Mucosa of rectum (tissue), 2 donors: ENCODE measurements around the gene THRA.
A peak's percentile ranks its signal among the peaks of the same experiment; 100 is the strongest.

ENCODE experiments used
- H3K27ac ChIP-seq, 2 donors: one replicate each; pipeline ENCODE4 v1.7.0; 2013; ENCODE audit warnings: inconsistent platforms in 2 of 2, low read depth in 2 of 2, low read length in 2 of 2
- H3K27me3 ChIP-seq, 2 donors: one replicate each; pipeline ENCODE4 v1.7.0; 2013; ENCODE audit warnings: low read length in 2 of 2; ENCODE audit not compliant: control insufficient read depth in 2 of 2, insufficient read depth in 2 of 2
- H3K36me3 ChIP-seq, 2 donors: one replicate each; pipeline ENCODE4 v1.7.0; 2013; ENCODE audit warnings: low read length in 2 of 2; ENCODE audit not compliant: control insufficient read depth in 2 of 2, insufficient read depth in 2 of 2
- H3K4me1 ChIP-seq, 2 donors: one replicate each; pipeline ENCODE4 v1.7.0; 2013; ENCODE audit warnings: low read length in 2 of 2, mild to moderate bottlenecking in 1 of 2; ENCODE audit not compliant: control insufficient read depth in 2 of 2, insufficient read depth in 2 of 2
- H3K4me3 ChIP-seq, 2 donors: one replicate each; pipeline ENCODE4 v1.7.0; 2013; ENCODE audit warnings: low read length in 2 of 2
- H3K9ac ChIP-seq, 2 donors: one replicate each; pipeline ENCODE4 v1.7.0; 2013; ENCODE audit warnings: low read length in 2 of 2, low read depth in 1 of 2, mild to moderate bottlenecking in 1 of 2
- H3K9me3 ChIP-seq, 2 donors: one replicate each; pipeline ENCODE4 v1.7.0; 2013; ENCODE audit warnings: low read length in 2 of 2; ENCODE audit not compliant: control insufficient read depth in 2 of 2
- donor health status: healthy.
- donor health status: Normal muscosa, but diverticular disease.

THRA gene

DNA sequence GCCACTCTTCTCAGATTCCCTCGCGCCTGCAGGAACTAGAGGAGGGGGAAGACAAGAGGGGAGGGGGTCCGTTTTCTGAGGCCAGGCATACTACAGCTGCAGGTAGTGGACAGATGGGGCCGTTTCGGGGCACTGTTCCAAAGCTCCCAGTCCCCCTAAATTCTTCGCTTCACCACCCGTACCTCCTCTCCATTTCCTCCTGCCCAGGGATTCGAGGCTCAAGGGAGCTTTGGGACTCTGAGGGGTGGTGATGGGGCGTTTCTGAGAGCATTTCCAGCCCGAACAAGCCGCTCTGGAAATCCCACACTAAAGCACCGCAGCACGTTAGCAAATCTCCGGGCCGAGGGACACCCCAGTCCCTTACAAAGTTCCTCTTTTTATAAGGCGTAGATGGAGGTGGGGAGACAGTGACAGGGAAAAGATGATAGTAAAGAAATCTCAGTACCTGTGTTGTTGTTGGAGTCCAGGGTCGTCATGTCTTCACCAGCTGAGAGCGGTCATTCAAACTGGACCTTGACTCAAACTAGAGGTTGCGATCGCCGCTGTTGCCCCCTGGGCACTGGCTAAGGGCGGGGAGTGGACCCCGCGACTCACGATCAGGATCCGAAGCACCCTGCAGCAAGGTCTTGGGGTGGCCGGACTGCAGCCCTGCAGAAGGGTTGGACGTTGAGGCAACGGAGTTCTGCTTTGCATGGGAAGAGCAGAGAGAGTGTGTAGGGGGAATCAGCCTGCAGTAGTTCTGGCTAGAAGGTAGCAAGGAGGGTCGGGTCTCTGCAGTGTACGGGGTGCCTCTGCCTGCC, 37.1 kb downstream of the THRA start:
- Histone ChIP-seq H3K9ac (peak overlapping the region; percentile 76 to 95), H3K4me1 (peaks cover 79 to 83% of the 10 kb centered on the region in 2 donors), H3K36me3 (peaks cover 22 to 23% of the 10 kb centered on the region in 2 donors), H3K27ac (peak overlapping the region; percentile 90 to 97), H3K4me3 (peak overlapping the region; percentile 79 to 98), H3K27me3 (no peaks in the 10 kb centered on the region), H3K9me3 (no peaks in the 10 kb centered on the region)

DNA sequence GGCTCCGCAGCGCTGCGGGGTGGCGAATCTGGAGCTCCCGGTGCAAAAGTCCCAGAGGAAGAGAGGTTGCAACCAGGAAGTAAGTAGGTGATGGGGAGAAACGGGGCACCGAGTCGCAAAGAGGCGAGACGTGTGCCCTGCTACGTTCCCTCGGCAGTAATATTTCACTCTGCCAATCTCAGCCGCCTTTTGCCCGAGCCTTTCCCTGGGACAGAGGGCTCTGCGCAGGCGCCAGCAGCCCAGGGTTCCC, 37.6 kb downstream of the THRA start, which contains the start of gene NR1D1:
TSS of gene NR1D1 (minus strand) at position 171 of the 250 bp plus-strand sequence. CDS start 495 bp downstream, outside the sequence.
- Histone ChIP-seq H3K9me3 (no peaks in the 10 kb centered on the region), H3K36me3 (peaks cover 18 to 19% of the 10 kb centered on the region in 2 donors), H3K27me3 (no peaks in the 10 kb centered on the region), H3K9ac (peak within 1 kb of the TSS; percentile 76 to 95), H3K4me1 (peaks cover 80 to 86% of the 10 kb centered on the region in 2 donors), H3K27ac (peak within 1 kb of the TSS; percentile 90 to 97), H3K4me3 (peak within 1 kb of the TSS; percentile 79 to 98)

DNA sequence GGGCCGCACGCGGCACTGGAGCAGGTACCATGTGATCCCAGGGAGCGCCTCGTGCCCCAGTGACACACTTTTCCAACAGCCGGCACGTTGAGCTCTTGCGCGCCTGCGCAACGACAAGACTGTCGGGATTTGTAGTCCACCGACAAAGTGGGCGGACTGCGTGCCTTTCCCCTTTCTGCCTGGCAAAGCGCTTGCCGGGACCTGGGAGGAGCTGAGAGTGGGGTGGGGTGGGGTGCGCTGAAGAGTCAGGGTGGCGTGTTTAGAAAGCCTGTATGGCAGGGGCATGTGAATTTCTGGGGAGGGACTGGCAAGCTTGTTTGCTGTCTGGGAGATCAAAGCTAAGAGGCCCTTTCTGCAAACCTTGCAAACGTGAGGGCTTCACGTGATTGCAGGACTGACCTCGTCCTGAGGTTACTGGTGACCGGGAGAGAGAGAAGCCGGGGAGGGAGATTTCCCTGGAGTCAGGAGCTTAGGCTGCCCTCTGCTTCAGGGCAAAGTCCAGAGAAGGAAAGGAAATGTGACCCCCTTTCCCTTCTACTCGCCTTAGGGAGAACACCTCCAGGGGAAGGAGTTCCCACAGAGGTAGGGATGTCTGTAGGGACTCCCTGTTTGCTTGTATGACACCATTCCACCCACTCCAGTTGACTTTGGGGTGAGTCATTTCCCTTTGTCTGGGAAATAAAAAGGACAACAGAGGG, 38.1 kb downstream of the THRA start:
- no peaks in the 10 kb centered on the region for H3K9me3 ChIP-seq
- H3K9ac ChIP-seq, result peak overlapping the region; percentile 76 to 95
- peaks cover 15 to 16% of the 10 kb centered on the region in 2 donors for H3K36me3 ChIP-seq
- H3K4me1 ChIP-seq, result peaks cover 81 to 86% of the 10 kb centered on the region in 2 donors
- H3K4me3 ChIP-seq, result peak overlapping the region; percentile 79 to 98
- H3K27ac ChIP-seq, result peak overlapping the region; percentile 90 to 97
- no peaks in the 10 kb centered on the region for H3K27me3 ChIP-seq

DNA sequence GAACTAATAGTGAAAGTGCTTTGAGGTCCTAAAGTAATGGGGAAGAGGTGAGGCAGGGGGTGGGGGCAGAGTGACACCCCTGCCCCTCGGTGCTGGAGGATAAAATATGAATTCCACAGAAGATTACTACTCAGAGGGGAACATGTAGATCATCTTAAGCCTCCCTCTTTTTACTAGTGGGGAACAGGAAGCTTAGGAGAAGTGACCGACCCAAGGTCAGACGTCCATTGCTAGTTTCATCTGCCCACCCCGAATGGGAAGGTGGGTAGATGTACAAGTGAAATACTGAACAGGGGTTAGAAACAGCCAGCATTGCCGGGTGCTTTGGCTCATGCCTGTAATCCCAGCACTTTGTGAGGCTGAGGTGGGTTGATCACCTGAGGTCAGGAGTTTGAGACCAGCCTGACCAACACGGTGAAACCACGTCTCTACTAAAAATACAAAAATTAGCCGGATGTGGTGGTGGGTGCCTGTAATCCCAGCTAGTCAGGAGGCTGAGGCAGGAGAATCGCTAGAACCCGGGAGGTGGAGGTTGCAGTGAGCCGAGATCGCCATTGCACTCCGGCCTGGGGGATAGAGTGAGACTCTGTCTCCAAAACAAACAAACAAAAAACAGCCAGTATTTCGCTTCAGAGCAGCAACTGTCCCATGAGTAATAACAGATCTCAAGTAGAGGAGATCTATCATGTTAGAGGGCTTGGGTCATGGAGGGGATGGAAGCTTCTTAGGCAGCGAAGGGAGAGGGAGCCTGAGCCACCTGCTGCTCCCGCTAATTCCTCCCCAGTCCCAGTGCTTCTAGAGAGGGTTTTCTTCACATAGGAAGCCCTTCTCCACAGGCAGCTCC, 38.8 kb downstream of the THRA start:
- Histone ChIP-seq H3K9ac (peak overlapping the region; percentile 63 to 76), H3K9me3 (no peaks in the 10 kb centered on the region), H3K4me3 (peak overlapping the region; percentile 79 to 98), H3K4me1 (peaks cover 85 to 86% of the 10 kb centered on the region in 2 donors), H3K36me3 (peaks cover 8 to 9% of the 10 kb centered on the region in 2 donors), H3K27ac (peak overlapping the region; percentile 90 to 97), H3K27me3 (no peaks in the 10 kb centered on the region)

DNA sequence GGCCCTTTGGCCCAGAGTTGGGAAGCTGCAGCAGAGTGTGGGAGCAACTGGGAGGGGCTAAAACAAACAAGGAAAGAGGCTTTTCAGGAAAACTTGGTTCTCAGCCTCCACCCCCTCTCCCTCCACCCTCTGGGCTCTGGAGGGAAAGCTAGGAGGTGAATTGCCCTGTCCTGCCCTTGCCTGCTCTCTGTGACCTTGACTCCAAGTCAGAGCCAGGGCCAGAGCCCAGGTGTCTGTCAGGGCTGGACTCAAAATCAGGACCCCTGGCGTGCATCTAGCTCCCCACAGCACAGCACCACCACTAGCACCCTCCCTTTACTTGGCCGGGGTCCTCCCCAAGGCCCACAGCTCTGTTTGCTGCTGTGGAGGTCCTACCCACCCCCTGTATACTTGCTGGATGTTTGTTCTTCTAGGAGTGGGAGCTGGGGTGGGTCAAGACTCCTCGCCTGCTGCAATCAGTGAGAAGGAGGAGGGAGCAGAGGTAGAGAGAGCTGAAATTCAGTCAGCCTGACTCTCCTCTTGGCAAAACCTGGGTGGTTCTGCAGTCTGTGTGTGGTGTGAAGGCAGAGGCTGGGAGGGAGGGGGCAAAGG, 40.4 kb downstream of the THRA start:
- Histone ChIP-seq H3K4me3 (peak overlapping the region; percentile 1 to 8), H3K9ac (peak overlapping the region; percentile 45 to 68), H3K36me3 (no peaks in the 10 kb centered on the region), H3K27ac (peak overlapping the region; percentile 82 to 92), H3K4me1 (peaks cover 82% of the 10 kb centered on the region in 2 donors), H3K9me3 (no peaks in the 10 kb centered on the region), H3K27me3 (no peaks in the 10 kb centered on the region)

DNA sequence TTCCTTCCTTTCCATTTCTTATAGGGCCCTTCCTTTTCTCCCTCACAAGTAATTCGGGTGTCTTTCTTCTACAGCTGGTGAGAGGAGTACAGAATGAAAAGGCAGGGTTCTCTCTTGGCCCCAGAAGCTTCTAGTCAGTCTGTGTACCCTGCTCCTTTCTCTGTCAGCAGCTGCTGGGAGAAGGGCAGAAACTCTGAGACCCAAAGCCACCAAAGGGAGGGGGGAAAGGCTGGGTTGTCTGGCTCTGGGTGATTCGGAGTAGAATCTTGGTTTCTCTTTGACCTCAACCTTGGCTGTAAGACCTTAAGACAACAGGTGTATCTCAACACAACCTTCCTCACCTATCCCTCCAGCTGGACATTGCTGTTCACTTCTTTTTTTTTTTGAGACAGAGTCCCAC, 40.9 kb downstream of the THRA start:
- H3K4me3 ChIP-seq, result peak overlapping the region in 1 of 2 donors; percentile 8
- H3K4me1 ChIP-seq, result peaks cover 80 to 81% of the 10 kb centered on the region in 2 donors
- H3K9ac ChIP-seq, result peak overlapping the region; percentile 45 to 68

DNA sequence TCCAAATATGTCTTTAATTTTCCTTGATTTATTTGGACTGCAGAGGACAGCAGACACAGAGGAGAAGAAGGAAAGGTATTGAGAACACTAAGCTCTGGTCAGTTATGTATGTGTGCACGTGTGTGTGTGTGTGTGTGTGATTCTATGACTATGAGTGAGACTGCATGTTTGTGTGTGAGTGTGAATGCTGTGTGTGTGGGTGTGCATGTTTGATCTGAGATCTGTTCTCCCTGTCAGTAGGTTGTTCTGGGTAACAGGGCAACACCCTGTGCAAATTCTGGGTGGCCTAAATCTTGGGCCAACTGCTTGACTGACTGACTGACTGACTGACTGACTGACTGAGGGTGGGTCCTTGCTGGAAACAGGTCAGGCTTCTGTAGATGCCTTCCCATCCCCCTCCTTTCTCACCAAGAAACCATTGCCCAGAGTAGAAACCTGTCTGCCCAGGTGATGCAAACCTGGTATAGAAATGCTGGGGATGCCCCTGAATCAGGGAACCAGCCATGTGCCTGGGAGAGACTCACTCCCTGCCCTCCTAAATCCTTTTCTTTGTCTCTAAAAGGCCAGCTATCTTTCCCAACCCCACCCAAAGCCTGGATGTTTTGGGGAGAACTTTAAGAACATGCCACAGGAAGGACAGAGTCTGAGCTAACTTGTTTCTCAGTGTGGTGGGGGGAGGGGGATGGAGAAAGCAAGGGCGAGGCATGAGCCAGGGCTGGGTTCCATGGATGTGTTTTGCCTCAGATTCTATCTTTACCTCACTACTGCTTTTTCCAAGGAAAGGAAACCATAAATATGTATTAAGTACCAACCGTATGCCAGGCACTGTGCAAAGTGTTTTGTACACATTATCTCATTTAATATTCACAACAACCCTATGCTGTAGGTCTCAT, 42.1 kb downstream of the THRA start:
- H3K36me3 ChIP-seq, result no peaks in the 10 kb centered on the region
- H3K9ac ChIP-seq, result peak overlapping the region; percentile 22 to 41
- no peaks in the 10 kb centered on the region for H3K9me3 ChIP-seq
- peak overlapping the region; percentile 30 to 92 for H3K27ac ChIP-seq
- H3K27me3 ChIP-seq, result no peaks in the 10 kb centered on the region
- peaks cover 78 to 84% of the 10 kb centered on the region in 2 donors for H3K4me1 ChIP-seq
- peak overlapping the region in 1 of 2 donors; percentile 4 for H3K4me3 ChIP-seq

More for the DNA sequence above, 40.9 kb downstream of the THRA start:
- H3K9me3 ChIP-seq, result no peaks in the 10 kb centered on the region
- no peaks in the 10 kb centered on the region for H3K27me3 ChIP-seq
- peak overlapping the region; percentile 82 to 92 for H3K27ac ChIP-seq
- H3K36me3 ChIP-seq, result no peaks in the 10 kb centered on the region

DNA sequence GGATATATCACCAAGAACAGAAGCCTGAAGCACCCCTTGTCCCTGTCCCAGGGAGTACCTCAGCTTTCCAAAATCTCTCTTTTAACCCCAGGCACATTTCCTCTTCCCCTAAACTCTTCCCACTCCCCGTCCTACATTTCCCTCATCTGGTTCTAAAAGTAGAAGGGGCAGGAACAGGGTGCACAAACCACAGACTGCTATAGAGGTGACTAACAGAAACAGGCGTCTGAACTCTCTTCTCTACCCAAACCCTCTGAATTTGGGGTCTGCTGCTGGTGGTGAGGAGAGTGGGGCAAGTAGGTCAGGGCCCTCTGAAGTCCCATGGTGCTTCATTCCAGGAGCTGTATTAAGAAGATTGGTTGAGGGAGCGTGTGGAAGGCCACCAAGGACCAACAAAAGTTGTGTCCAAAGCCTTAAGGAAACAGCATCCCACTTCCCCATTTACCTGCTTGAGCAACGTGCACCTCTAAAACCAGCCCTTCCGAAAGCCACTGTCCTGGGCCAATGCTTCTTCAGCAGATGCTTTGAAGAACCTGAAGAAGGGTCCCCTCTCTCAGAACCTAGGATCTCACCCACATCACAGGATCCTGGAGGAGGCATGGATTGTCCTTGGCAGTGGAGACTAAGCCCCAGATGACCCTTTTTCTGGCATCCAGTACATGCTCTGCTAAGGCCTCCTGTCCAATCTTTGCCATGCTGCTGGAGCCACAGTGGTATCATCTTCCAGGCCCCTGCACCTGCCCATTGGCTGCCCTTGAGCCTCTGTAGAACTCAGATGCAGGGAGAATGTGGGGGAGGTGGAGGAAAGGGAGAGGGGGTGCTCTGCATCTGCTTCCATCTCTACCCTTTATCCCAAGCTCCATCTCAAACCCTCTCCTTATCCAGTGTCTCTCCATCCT, 43.3 kb downstream of the THRA start:
- peaks cover 80 to 85% of the 10 kb centered on the region in 2 donors for H3K4me1 ChIP-seq
- H3K9me3 ChIP-seq, result no peaks in the 10 kb centered on the region
- H3K27ac ChIP-seq, result peak overlapping the region; percentile 70 to 92
- peak overlapping the region in 1 of 2 donors; percentile 43 for H3K9ac ChIP-seq
- H3K36me3 ChIP-seq, result no peaks in the 10 kb centered on the region
- H3K4me3 ChIP-seq, result no peak overlapping the region
- no peaks in the 10 kb centered on the region for H3K27me3 ChIP-seq
